ENCODE data around the gene SORCS2. TPM values are rescaled to one million over a fixed set of nuclear protein-coding genes. Genes with fewer than 3 reads are reported as not detected.

SORCS2 gene
- 0.58 and 4.3 TPM in 2 replicates for total RNA-seq

DNA sequence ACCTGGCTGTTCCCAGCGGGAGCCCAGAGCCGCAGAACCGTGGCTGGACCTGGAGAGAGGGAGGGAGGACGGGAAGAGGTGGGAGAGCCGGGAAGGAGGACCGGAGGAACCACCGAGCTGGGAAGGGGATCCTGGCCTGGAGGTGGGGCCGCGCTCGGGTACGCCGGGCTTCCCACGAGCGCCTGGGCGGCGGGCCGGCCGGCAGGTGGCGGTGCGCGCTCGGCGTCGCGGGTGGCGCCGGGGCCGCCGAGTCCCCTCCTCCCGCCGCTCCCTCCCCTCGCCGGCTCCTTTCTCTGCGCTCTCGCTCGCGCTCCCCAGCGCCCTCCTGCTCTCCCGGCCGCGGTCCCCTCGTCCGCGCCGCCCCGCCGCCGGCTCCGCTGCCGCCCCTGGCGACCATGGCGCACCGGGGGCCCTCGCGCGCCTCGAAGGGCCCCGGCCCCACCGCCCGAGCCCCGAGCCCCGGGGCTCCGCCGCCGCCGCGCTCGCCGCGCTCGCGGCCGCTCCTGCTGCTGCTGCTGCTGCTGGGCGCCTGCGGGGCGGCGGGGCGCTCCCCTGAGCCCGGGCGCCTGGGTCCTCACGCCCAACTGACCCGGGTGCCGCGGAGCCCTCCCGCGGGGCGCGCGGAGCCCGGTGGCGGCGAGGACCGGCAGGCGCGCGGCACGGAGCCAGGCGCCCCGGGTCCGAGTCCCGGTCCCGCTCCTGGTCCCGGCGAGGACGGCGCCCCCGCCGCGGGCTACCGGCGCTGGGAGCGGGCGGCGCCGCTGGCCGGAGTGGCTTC is at the start of gene SORCS2:
SORCS2 (plus strand) TSS at position 287 of the 778 bp plus-strand sequence.

DNA sequence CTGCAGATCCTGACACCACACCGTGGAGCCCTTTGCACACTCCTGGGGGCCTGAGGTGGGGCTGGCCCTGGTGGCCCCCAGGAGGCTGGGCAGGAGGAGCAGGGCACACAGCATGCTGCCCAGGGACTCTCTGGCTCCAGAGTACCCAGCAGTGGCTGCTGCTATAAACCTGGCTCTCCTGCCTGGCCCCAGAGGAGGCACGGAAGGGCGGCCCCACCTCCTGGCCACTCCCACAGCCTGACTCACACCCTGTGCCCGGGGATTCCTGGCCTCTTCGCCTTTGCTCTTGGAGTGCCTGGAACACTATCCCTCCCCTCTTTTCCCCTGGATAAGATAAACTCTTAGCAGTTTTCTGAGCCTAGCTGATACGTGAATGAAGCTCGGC is 242.4 kb downstream of the SORCS2 start, which contains the start of gene PSAPL1:
PSAPL1 (minus strand) TSS at position 165 of the 385 bp plus-strand sequence; CDS start at position 114, 51 bp downstream.

Other genes with a start within 250 kb of the SORCS2 start
- gene TADA2B, start 149.2 kb upstream of the SORCS2 start, total RNA-seq: 11.1 and 11.9 TPM in 2 replicates
- 9.2 and 21.7 TPM in 2 replicates for gene GRPEL1, start 124.5 kb upstream of the SORCS2 start, total RNA-seq
- gene PSAPL1, start 242.4 kb downstream of the SORCS2 start, total RNA-seq: 0.47 TPM in 1 of 2 replicates, not detected in the other

Measured in pericardium fibroblast (primary cell).